Neural cell (in vitro differentiated cells): ENCODE data around the gene NCOA7. TPM values are rescaled to one million over a fixed set of nuclear protein-coding genes. Genes with fewer than 3 reads are reported as not detected.
A peak's percentile ranks its signal among the peaks of the same experiment; 100 is the strongest.

Experiments used
- H2AFZ ChIP-seq: fragments of 200-600, 300-800 bp; sonication (generic), shearing (Covaris generic); 2 replicates; pipeline ENCODE4 v1.6.0; 2014; ENCODE audit warnings: low read depth, mild to moderate bottlenecking, antibody characterized with exemption, low read length, moderate library complexity
- H3F3A ChIP-seq: fragments of 200-600 bp; shearing (Covaris generic); 2 replicates; pipeline ENCODE4 v1.6.1; 2016; ENCODE audit warnings: mild to moderate bottlenecking, moderate library complexity, mixed read lengths, antibody characterized with exemption, low read length; ENCODE audit not compliant: insufficient read depth, poor library complexity, severe bottlenecking
- H3K27ac ChIP-seq: fragments of 200-600, 300-800 bp; sonication (generic), shearing (Covaris generic); 2 replicates; pipeline ENCODE4 v1.5.1; 2014; ENCODE audit warnings: mild to moderate bottlenecking, low read length, moderate library complexity
- H3K27me3 ChIP-seq: fragments of 300-800, 200-600 bp; sonication (generic), shearing (Covaris generic); 2 replicates; pipeline ENCODE4 v1.6.0; 2014; ENCODE audit warnings: mild to moderate bottlenecking, low read depth, low read length, moderate library complexity; ENCODE audit not compliant: insufficient read depth
- H3K36me3 ChIP-seq: fragments of 300-800, 200-600 bp; sonication (generic), shearing (Covaris generic); 2 replicates; pipeline ENCODE4 v1.5.1; 2014; ENCODE audit warnings: mild to moderate bottlenecking, antibody characterized with exemption, low read length, moderate library complexity; ENCODE audit not compliant: insufficient read depth
- H3K4me2 ChIP-seq: fragments of 300-800, 200-600 bp; sonication (generic), shearing (Covaris generic); 2 replicates; pipeline ENCODE4 v1.6.0; 2014; ENCODE audit warnings: mild to moderate bottlenecking, low read length
- H3K4me3 ChIP-seq: fragments of 300-800, 200-600 bp; sonication (generic), shearing (Covaris generic); 2 replicates; pipeline ENCODE4 v1.5.1; 2014; ENCODE audit warnings: mild to moderate bottlenecking, low read length, moderate library complexity
- H3K79me2 ChIP-seq: fragments of 200-600 bp; shearing (Covaris generic); replicated peaks from 2 replicates; pipeline ENCODE4 v1.6.0; 2014; ENCODE audit warnings: mild to moderate bottlenecking, low read length, moderate library complexity; ENCODE audit not compliant: insufficient read depth
- H3K9ac ChIP-seq: fragments of 300-800, 200-600 bp; sonication (generic), shearing (Covaris generic); 2 replicates; pipeline ENCODE4 v1.6.1; 2016; ENCODE audit warnings: mild to moderate bottlenecking, low read length, mixed read lengths
- H3K9me2 ChIP-seq: fragments of 200-600 bp; shearing (Covaris generic); 2 replicates; pipeline ENCODE4 v1.6.1; 2016; ENCODE audit warnings: mild to moderate bottlenecking, low read length, mixed read lengths; ENCODE audit not compliant: insufficient read depth
- H3K9me3 ChIP-seq: fragments of 200-600, 300-800 bp; sonication (generic), shearing (Covaris generic); 2 replicates; pipeline ENCODE4 v1.6.1; 2016; ENCODE audit warnings: mild to moderate bottlenecking, mixed run types, low read length, moderate library complexity, mixed read lengths
- H4K20me1 ChIP-seq: fragments of 200-600 bp; shearing (Covaris generic); 2 replicates; pipeline ENCODE4 v1.6.1; 2016; ENCODE audit warnings: mild to moderate bottlenecking, mixed run types; ENCODE audit not compliant: insufficient read depth
- EP300 ChIP-seq: fragments of 450-650 bp; conservative IDR thresholded peaks from 2 replicates; pipeline ENCODE4 v1.6.1; 2014; ENCODE audit warnings: antibody characterized with exemption, mild to moderate bottlenecking, moderate library complexity; ENCODE audit not compliant: poor library complexity, severe bottlenecking
- EZH2 ChIP-seq: fragments of 200-600, 300-800 bp; shearing (Covaris generic), sonication (generic); IDR thresholded peaks from 2 replicates; pipeline ENCODE4 v1.6.1; 2014; ENCODE audit warnings: antibody characterized with exemption, low read length, borderline replicate concordance, mild to moderate bottlenecking; ENCODE audit not compliant: insufficient read depth, poor library complexity, severe bottlenecking
- MXI1 ChIP-seq: fragments of 450-650 bp; conservative IDR thresholded peaks from 2 replicates; pipeline ENCODE4 v1.6.1; 2014; ENCODE audit warnings: antibody characterized with exemption, mild to moderate bottlenecking; ENCODE audit not compliant: poor library complexity, severe bottlenecking
- POLR2AphosphoS5 ChIP-seq: IDR thresholded peaks from 2 replicates; pipeline ENCODE4 v1.6.1; 2012
- RAD21 ChIP-seq: fragments of 450-650 bp; conservative IDR thresholded peaks from 2 replicates; pipeline ENCODE4 v1.6.1; 2014; ENCODE audit warnings: antibody characterized with exemption, mild to moderate bottlenecking, moderate library complexity
- SMC3 ChIP-seq: fragments of 450-650 bp; conservative IDR thresholded peaks from 2 replicates; pipeline ENCODE4 v1.6.1; 2014; ENCODE audit warnings: antibody characterized with exemption, mild to moderate bottlenecking, moderate library complexity; ENCODE audit not compliant: poor library complexity
- TAF1 ChIP-seq: IDR thresholded peaks from 2 replicates; pipeline ENCODE4 v1.6.1; 2012; ENCODE audit warnings: low read depth
- polyA plus RNA-seq: library from polyadenylated mRNA; depleted of rRNA; stranded (reverse); fragments of >200 nt; gene quantifications from 2 replicates; pipeline ENCODE4 v1.2.3, GENCODE V29; 2014
- small RNA-seq, 3 experiments: library from RNA; depleted of rRNA; stranded (forward); fragments of <200 nt; gene quantifications; one replicate each; pipeline ENCODE3, GENCODE V24; 2012
- TF ChIP-seq, protein P1 (sequence below): fragments of 450-650 bp; IDR thresholded peaks from 2 replicates; pipeline ENCODE4 v1.5.1; 2014; ENCODE audit warnings: antibody characterized with exemption, mild to moderate bottlenecking, moderate library complexity; ENCODE audit not compliant: poor library complexity, severe bottlenecking
- TF ChIP-seq, protein P2 (sequence below): IDR thresholded peaks from 2 replicates; pipeline ENCODE4 v1.6.1; 2012; ENCODE audit warnings: borderline replicate concordance

Gene NCOA7
- polyA plus RNA-seq, 1 donor from 2014 or later, result 17.1 TPM

DNA sequence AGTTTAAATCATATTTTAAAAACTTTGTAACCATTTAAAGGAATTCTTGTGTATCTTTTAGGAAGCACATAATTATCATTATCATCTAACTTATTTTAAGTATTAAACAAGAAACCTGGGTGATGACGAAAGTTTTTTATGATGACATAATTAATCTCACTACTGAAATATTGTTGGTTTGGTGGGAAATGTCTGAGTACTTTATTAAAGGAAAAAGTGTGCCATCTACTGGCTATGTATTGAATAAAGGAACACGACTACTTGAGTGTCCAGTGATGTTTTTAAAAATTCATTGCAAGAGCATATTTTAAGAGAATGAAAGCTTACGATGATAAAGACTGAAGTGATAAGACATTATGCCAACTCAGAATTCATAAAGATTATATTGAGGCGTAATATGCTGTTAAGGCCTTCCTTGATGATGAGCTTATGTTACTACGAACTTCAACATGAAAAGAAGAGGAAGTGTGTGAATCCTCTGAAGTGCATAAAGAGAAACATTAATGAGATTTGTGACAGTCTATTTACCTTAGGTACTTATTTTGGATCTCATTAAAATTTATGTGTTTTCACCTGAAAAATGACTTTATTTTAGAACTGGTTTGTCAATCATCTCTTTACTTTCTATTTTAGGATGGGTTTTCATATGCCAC is 183.6 kb downstream of the NCOA7 start:
- H3K36me3 ChIP-seq, result peaks cover 11% of the 10 kb centered on the region
- TF ChIP-seq RAD21 (peak; percentile 75), EZH2 (no peak), SMC3 (peak; percentile 77)
- TF ChIP-seq, protein P1, sequence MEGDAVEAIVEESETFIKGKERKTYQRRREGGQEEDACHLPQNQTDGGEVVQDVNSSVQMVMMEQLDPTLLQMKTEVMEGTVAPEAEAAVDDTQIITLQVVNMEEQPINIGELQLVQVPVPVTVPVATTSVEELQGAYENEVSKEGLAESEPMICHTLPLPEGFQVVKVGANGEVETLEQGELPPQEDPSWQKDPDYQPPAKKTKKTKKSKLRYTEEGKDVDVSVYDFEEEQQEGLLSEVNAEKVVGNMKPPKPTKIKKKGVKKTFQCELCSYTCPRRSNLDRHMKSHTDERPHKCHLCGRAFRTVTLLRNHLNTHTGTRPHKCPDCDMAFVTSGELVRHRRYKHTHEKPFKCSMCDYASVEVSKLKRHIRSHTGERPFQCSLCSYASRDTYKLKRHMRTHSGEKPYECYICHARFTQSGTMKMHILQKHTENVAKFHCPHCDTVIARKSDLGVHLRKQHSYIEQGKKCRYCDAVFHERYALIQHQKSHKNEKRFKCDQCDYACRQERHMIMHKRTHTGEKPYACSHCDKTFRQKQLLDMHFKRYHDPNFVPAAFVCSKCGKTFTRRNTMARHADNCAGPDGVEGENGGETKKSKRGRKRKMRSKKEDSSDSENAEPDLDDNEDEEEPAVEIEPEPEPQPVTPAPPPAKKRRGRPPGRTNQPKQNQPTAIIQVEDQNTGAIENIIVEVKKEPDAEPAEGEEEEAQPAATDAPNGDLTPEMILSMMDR, result peak; percentile 73
- H3K9me2 ChIP-seq, result no peaks in the 10 kb centered on the region
- peaks cover 5% of the 10 kb centered on the region for H3K79me2 ChIP-seq
- H3K9me3 ChIP-seq, result no peaks in the 10 kb centered on the region
- no peak overlapping the region for H2AFZ ChIP-seq
- H3K4me2 ChIP-seq, result no peak overlapping the region
- no peak overlapping the region for H3K9ac ChIP-seq
- H3K27ac ChIP-seq, result no peak overlapping the region
- H4K20me1 ChIP-seq, result no peaks in the 10 kb centered on the region
- H3K27me3 ChIP-seq, result no peaks in the 10 kb centered on the region
- H3F3A ChIP-seq, result no peaks in the 10 kb centered on the region
- H3K4me3 ChIP-seq, result no peak overlapping the region

DNA sequence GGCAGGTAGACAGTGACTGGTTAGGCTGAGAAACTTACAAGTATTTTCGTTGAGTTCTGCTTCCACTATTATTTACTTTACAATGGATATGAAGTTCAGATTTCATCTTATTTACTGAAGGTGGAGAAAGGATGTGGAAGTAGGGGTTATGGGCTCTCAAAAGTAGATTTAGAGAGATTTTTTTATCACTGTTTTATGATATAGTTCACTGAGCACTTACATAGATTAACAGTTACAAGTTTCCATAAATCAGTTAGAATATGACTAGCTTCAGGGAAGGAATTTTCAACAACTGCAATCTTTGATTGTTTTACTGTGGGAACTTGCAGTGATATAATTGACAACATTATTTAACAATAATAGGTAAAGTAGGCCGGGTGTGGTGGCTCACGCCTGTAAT is 188.3 kb downstream of the NCOA7 start:
- Histone ChIP-seq H3K4me2 (no peak overlapping the region), H3K9me3 (no peaks in the 10 kb centered on the region), H4K20me1 (no peaks in the 10 kb centered on the region), H3K27me3 (no peaks in the 10 kb centered on the region), H3K27ac (no peak overlapping the region), H3F3A (no peaks in the 10 kb centered on the region), H3K79me2 (no peaks in the 10 kb centered on the region), H3K36me3 (peaks cover 5% of the 10 kb centered on the region), H3K4me3 (no peak overlapping the region), H3K9me2 (no peaks in the 10 kb centered on the region), H2AFZ (no peak overlapping the region), H3K9ac (no peak overlapping the region)
- TF ChIP-seq RAD21 (no peak), EP300 (no peak), EZH2 (no peak), TAF1 (no peak), POLR2AphosphoS5 (no peak), SMC3 (no peak), MXI1 (no peak)
- TF ChIP-seq, protein P1, result no peak
- TF ChIP-seq, protein P2, sequence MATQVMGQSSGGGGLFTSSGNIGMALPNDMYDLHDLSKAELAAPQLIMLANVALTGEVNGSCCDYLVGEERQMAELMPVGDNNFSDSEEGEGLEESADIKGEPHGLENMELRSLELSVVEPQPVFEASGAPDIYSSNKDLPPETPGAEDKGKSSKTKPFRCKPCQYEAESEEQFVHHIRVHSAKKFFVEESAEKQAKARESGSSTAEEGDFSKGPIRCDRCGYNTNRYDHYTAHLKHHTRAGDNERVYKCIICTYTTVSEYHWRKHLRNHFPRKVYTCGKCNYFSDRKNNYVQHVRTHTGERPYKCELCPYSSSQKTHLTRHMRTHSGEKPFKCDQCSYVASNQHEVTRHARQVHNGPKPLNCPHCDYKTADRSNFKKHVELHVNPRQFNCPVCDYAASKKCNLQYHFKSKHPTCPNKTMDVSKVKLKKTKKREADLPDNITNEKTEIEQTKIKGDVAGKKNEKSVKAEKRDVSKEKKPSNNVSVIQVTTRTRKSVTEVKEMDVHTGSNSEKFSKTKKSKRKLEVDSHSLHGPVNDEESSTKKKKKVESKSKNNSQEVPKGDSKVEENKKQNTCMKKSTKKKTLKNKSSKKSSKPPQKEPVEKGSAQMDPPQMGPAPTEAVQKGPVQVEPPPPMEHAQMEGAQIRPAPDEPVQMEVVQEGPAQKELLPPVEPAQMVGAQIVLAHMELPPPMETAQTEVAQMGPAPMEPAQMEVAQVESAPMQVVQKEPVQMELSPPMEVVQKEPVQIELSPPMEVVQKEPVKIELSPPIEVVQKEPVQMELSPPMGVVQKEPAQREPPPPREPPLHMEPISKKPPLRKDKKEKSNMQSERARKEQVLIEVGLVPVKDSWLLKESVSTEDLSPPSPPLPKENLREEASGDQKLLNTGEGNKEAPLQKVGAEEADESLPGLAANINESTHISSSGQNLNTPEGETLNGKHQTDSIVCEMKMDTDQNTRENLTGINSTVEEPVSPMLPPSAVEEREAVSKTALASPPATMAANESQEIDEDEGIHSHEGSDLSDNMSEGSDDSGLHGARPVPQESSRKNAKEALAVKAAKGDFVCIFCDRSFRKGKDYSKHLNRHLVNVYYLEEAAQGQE, result no peak

Small RNA genes lying within 50 kb of the gene (small RNA-seq; reads per million reads assigned to genes)
- gene RNA5SP216, result 0 reads per million in 3 experiments

Other genes with a start within 250 kb of the NCOA7 start
- gene HEY2, start 41.3 kb upstream of the NCOA7 start, polyA plus RNA-seq, result 0.20 TPM in 1 of 2 replicates, not detected in the other
- gene HINT3, start 165.8 kb downstream of the NCOA7 start, polyA plus RNA-seq, result 62.4 and 72.2 TPM in 2 replicates
- gene TRMT11, start 195.6 kb downstream of the NCOA7 start, polyA plus RNA-seq, result 37.6 and 37.9 TPM in 2 replicates